H1 (cell line): ENCODE data around the gene NDUFV1. TPM values are rescaled to one million over a fixed set of nuclear protein-coding genes. Genes with fewer than 3 reads are reported as not detected.

Experiments used
- CTCF ChIA-PET: fragments of 300-600 bp; sonication (Branson Sonifier 250); formaldehyde crosslinking; loops from one replicate; lab custom pipeline; 2021; ENCODE audit not compliant: partially characterized antibody; lab: Charles Lee
- POLR2A ChIA-PET: fragments of 300-600 bp; sonication (Branson Sonifier 250); formaldehyde crosslinking; loops from one replicate; lab custom pipeline; 2021; ENCODE audit warnings: inconsistent platforms; ENCODE audit not compliant: partially characterized antibody; lab: Charles Lee
- DNase-seq, 2 experiments: peaks; one replicate each; pipeline versions ENCODE4 v3.0.0 to v3.0.0-alpha.2; 2010 to 2022; ENCODE audit warnings: low spot score in 2 of 2, low read depth in 1 of 2, mixed read lengths in 1 of 2
- FAIRE-seq: peaks from 2 replicates; lab custom pipeline; 2011; peaks lifted over from hg19 to GRCh38; lab: Jason Lieb, UNC
- H2AFZ ChIP-seq: 2 replicates; pipeline ENCODE4 v1.8.1; 2012; ENCODE audit warnings: low read length, inconsistent platforms
- H2AK5ac ChIP-seq: 2 replicates; pipeline ENCODE4 v1.6.1; 2013; ENCODE audit warnings: low read depth, low read length
- H2BK120ac ChIP-seq: replicated peaks from 2 replicates; pipeline ENCODE3; 2013; ENCODE audit warnings: low read depth, low read length, inconsistent platforms
- H2BK12ac ChIP-seq: 2 replicates; pipeline ENCODE4 v1.6.1; 2013; ENCODE audit warnings: low read depth, low read length
- H2BK15ac ChIP-seq: 2 replicates; pipeline ENCODE4 v1.6.1; 2013; ENCODE audit warnings: low read length
- H2BK20ac ChIP-seq: 2 replicates; pipeline ENCODE4 v1.6.1; 2013; ENCODE audit warnings: low read length
- H2BK5ac ChIP-seq: 2 replicates; pipeline ENCODE4 v1.6.1; 2013; ENCODE audit warnings: low read depth, low read length
- H3K14ac ChIP-seq: 2 replicates; pipeline ENCODE4 v1.6.1; 2013; ENCODE audit warnings: inconsistent platforms; ENCODE audit not compliant: insufficient read length
- H3K18ac ChIP-seq: 2 replicates; pipeline ENCODE4 v1.6.1; 2013; ENCODE audit warnings: low read length; ENCODE audit errors: extremely low read depth
- H3K23ac ChIP-seq: 2 replicates; pipeline ENCODE4 v1.6.1; 2013; ENCODE audit warnings: inconsistent platforms; ENCODE audit not compliant: insufficient read length
- H3K23me2 ChIP-seq: 2 replicates; pipeline ENCODE4 v1.6.1; 2013; ENCODE audit warnings: low read depth, low read length
- H3K27ac ChIP-seq: 2 replicates; pipeline ENCODE4 v1.6.1; 2011; ENCODE audit warnings: low read depth, low read length, inconsistent platforms
- H3K27me3 ChIP-seq, 4 experiments: replicated peaks in 1 of 4; 1 replicate in 1 of 4; 2 replicates in 3 of 4; pipeline versions ENCODE4 v1.6.1 to v1.8.1; 2011 to 2013; ENCODE audit warnings: low read length in 3 of 4, mild to moderate bottlenecking in 3 of 4, inconsistent platforms in 2 of 4, mixed read lengths in 2 of 4, moderate library complexity in 1 of 4; ENCODE audit not compliant: control insufficient read depth in 3 of 4, insufficient read depth in 3 of 4; ENCODE audit errors: extremely low read depth in 1 of 4
- H3K36me3 ChIP-seq, 4 experiments: 2 replicates each; pipeline versions ENCODE4 v1.6.1 to v1.8.1; 2011 to 2013; ENCODE audit warnings: mild to moderate bottlenecking in 4 of 4, low read length in 3 of 4, moderate library complexity in 2 of 4, control low read depth in 1 of 4, inconsistent platforms in 1 of 4; ENCODE audit not compliant: insufficient read depth in 4 of 4, control insufficient read depth in 2 of 4
- H3K4ac ChIP-seq: replicated peaks from 2 replicates; pipeline ENCODE3; 2013; ENCODE audit warnings: low read length, low read depth, mixed read lengths, inconsistent platforms; ENCODE audit not compliant: insufficient read length
- H3K4me1 ChIP-seq, 4 experiments: replicated peaks in 1 of 4; 1 replicate in 1 of 4; 2 replicates in 3 of 4; pipeline versions ENCODE4 v1.6.1 to v1.8.1; 2011 to 2013; ENCODE audit warnings: low read length in 3 of 4, inconsistent platforms in 2 of 4, mixed read lengths in 1 of 4; ENCODE audit not compliant: insufficient read depth in 4 of 4, control insufficient read depth in 3 of 4
- H3K4me2 ChIP-seq, 2 experiments: 2 replicates each; pipeline versions ENCODE4 v1.6.1 to v1.8.1; 2011 to 2013; ENCODE audit warnings: low read depth in 2 of 2, low read length in 2 of 2, control low read depth in 1 of 2, inconsistent platforms in 1 of 2, mild to moderate bottlenecking in 1 of 2; ENCODE audit not compliant: insufficient read depth in 1 of 2
- H3K4me3 ChIP-seq, 4 experiments: fragments of 200-600, 300-600 bp in 1 of 4; sonication (generic), shearing (Covaris generic), sonication (Bioruptor Twin) in 1 of 4; 2 replicates each; pipeline versions ENCODE4 v1.5.1 to v1.8.1; 2011 to 2016; ENCODE audit warnings: low read length in 4 of 4, low read depth in 3 of 4, control low read depth in 2 of 4, inconsistent platforms in 2 of 4, mild to moderate bottlenecking in 2 of 4, mixed read lengths in 1 of 4, moderate library complexity in 1 of 4; ENCODE audit not compliant: insufficient read depth in 2 of 4; ENCODE audit errors: extremely low read depth in 1 of 4
- H3K56ac ChIP-seq: replicated peaks from 2 replicates; pipeline ENCODE3; 2013; ENCODE audit warnings: low read depth, mild to moderate bottlenecking, mixed read lengths, low read length, inconsistent platforms; ENCODE audit not compliant: insufficient read length
- H3K79me1 ChIP-seq: 2 replicates; pipeline ENCODE4 v1.6.1; 2013; ENCODE audit warnings: low read depth, low read length, control low read depth
- H3K79me2 ChIP-seq, 2 experiments: 2 replicates each; pipeline versions ENCODE4 v1.6.1 to v1.8.1; 2012 to 2013; ENCODE audit warnings: low read length in 2 of 2, mild to moderate bottlenecking in 2 of 2, inconsistent platforms in 1 of 2; ENCODE audit not compliant: insufficient read depth in 2 of 2, control insufficient read depth in 1 of 2
- H3K9ac ChIP-seq, 4 experiments: replicated peaks in 1 of 4; 1 replicate in 1 of 4; 2 replicates in 3 of 4; pipeline versions ENCODE4 v1.6.1 to v1.8.1; 2011 to 2013; ENCODE audit warnings: low read depth in 3 of 4, low read length in 3 of 4, control low read depth in 2 of 4, mild to moderate bottlenecking in 2 of 4, moderate library complexity in 2 of 4, inconsistent platforms in 1 of 4; ENCODE audit errors: extremely low read depth in 1 of 4
- H3K9me3 ChIP-seq, 2 experiments: 2 replicates each; pipeline versions ENCODE4 v1.6.1 to v1.8.1; 2012 to 2013; ENCODE audit warnings: mild to moderate bottlenecking in 2 of 2, moderate library complexity in 2 of 2, control low read depth in 1 of 2, inconsistent platforms in 1 of 2, low read depth in 1 of 2, low read length in 1 of 2, mixed read lengths in 1 of 2; ENCODE audit not compliant: insufficient read depth in 2 of 2
- H4K20me1 ChIP-seq, 2 experiments: replicated peaks in 1 of 2; 2 replicates each; pipeline versions ENCODE3 to v1.8.1; 2011 to 2013; ENCODE audit warnings: inconsistent platforms in 2 of 2, low read length in 2 of 2, mild to moderate bottlenecking in 1 of 2; ENCODE audit not compliant: insufficient read depth in 2 of 2, control insufficient read depth in 1 of 2
- H4K5ac ChIP-seq: 2 replicates; pipeline ENCODE4 v1.6.1; 2013; ENCODE audit warnings: low read length, low read depth, mixed read lengths, inconsistent platforms; ENCODE audit not compliant: insufficient read length
- H4K8ac ChIP-seq: 2 replicates; pipeline ENCODE4 v1.8.0; 2013; ENCODE audit warnings: mild to moderate bottlenecking, moderate library complexity, low read length, inconsistent platforms; ENCODE audit not compliant: insufficient read depth; ENCODE audit errors: extremely low read depth
- H4K91ac ChIP-seq: replicated peaks from 2 replicates; pipeline ENCODE3; 2013; ENCODE audit warnings: low read length, mixed read lengths, inconsistent platforms; ENCODE audit not compliant: insufficient read length
- CEBPB ChIP-seq: IDR thresholded peaks from 2 replicates; pipeline ENCODE4 v1.6.1; 2012; ENCODE audit warnings: low read depth, low read length
- CTBP2 ChIP-seq: IDR thresholded peaks from 2 replicates; pipeline ENCODE4 v1.7.0; 2011; ENCODE audit warnings: borderline replicate concordance, mild to moderate bottlenecking, moderate library complexity, mixed read lengths, low read length; ENCODE audit not compliant: insufficient read depth, insufficient read length
- HDAC2 ChIP-seq, 2 experiments: fragments of 300-600 bp in 1 of 2; sonication (generic) in 1 of 2; IDR thresholded peaks; 2 replicates each; pipeline ENCODE4 v1.6.1; 2011 to 2012; ENCODE audit warnings: low read depth in 2 of 2, low read length in 2 of 2, mild to moderate bottlenecking in 2 of 2, moderate library complexity in 2 of 2, borderline replicate concordance in 1 of 2, inconsistent platforms in 1 of 2
- JUN ChIP-seq: IDR thresholded peaks from 2 replicates; pipeline ENCODE4 v1.6.1; 2011; ENCODE audit warnings: low read depth, mild to moderate bottlenecking, improper control_type of control experiment, low read length
- KDM1A ChIP-seq: fragments of 200-600, 300-600 bp; sonication (generic); IDR thresholded peaks from 2 replicates; pipeline ENCODE4 v1.7.1; 2016; ENCODE audit warnings: mild to moderate bottlenecking, low read length, borderline replicate concordance
- KDM5A ChIP-seq: fragments of 200-600 bp; IDR thresholded peaks from 2 replicates; pipeline ENCODE4 v1.7.1; 2012; ENCODE audit warnings: mild to moderate bottlenecking, low read length, inconsistent platforms, mixed read lengths
- PHF8 ChIP-seq: fragments of 200-600 bp; sonication (generic); conservative IDR thresholded peaks from 2 replicates; pipeline ENCODE4 v1.7.1; 2012; ENCODE audit warnings: low read depth, mild to moderate bottlenecking, inconsistent platforms, low read length, moderate library complexity
- RAD21 ChIP-seq, 2 experiments: IDR thresholded peaks in 1 of 2; conservative IDR thresholded peaks in 1 of 2; 2 replicates each; pipeline ENCODE4 v1.6.1; 2011; ENCODE audit warnings: low read depth in 2 of 2, low read length in 2 of 2, improper control_type of control experiment in 1 of 2, inconsistent platforms in 1 of 2, mild to moderate bottlenecking in 1 of 2, moderate library complexity in 1 of 2
- RBBP5 ChIP-seq: IDR thresholded peaks from 2 replicates; pipeline ENCODE4 v1.7.1; 2012; ENCODE audit warnings: low read depth, mild to moderate bottlenecking, inconsistent platforms, low read length, moderate library complexity, borderline replicate concordance
- RXRA ChIP-seq: IDR thresholded peaks from 2 replicates; pipeline ENCODE4 v1.6.1; 2011; ENCODE audit warnings: low read depth, mild to moderate bottlenecking, low read length, moderate library complexity; ENCODE audit not compliant: insufficient read depth
- SP1 ChIP-seq: IDR thresholded peaks from 2 replicates; pipeline ENCODE4 v1.6.1; 2011; ENCODE audit warnings: low read depth, low read length
- TAF7 ChIP-seq: optimal IDR thresholded peaks from 2 replicates; pipeline ENCODE3; 2011; ENCODE audit warnings: low read depth, mild to moderate bottlenecking, inconsistent platforms, low read length, moderate library complexity, borderline replicate concordance
- WGBS, 2 experiments: shearing (Covaris generic) in 1 of 2; methylation state at CpG; one replicate each; pipeline versions ENCODE4 v1.1.6 to v1.1.7; 2013 to 2015; ENCODE audit warnings: low lambda C conversion rate in 2 of 2, mixed read lengths in 2 of 2, inconsistent platforms in 1 of 2, low coverage in 1 of 2, missing lambda C conversion rate in 1 of 2; ENCODE audit not compliant: insufficient replicate concordance in 2 of 2, insufficient coverage in 1 of 2, insufficient read length in 1 of 2; ENCODE audit errors: extremely low coverage in 1 of 2, missing lambda C conversion rate in 1 of 2; 5-methylcytosine and 5-hydroxymethylcytosine counted together
- polyA plus RNA-seq, 7 experiments: library from polyadenylated mRNA; depleted of rRNA in 3 of 7; stranded (reverse) in 5 of 7; unstranded in 2 of 7; fragments of >200 nt in 5 of 7; fragments of 200-250 nt in 2 of 7; gene quantifications; 1 replicate in 5 of 7; 2 replicates in 1 of 7; 4 replicates in 1 of 7; pipeline versions ENCODE4 v1.2.1 to v1.2.3, GENCODE V29; 2011 to 2013; ENCODE audit warnings: missing spikeins in 2 of 7, mixed read lengths in 2 of 7
- total RNA-seq: library from RNA; stranded (reverse); fragmentation: NEBNext Ultra II Directional; extraction: Animal tissue kit (Norgen Biotek cat#: 25700); gene quantifications from 2 replicates; pipeline ENCODE4 v1.2.1, GENCODE V29; 2021

NDUFV1 gene
- total and polyA plus RNA-seq, 2 of the 8 experiments (the other 6 are each of a cell fraction or from before 2014, with no cell fraction given): 125 to 131 TPM

- no peak overlapping the region for H3K56ac ChIP-seq
- WGBS, 2 experiments: 82% methylated on average over 3 of the region's 3 CpGs; no CpG with 5 or more reads in 1 of the 2 experiments
- no peak overlapping the region for H2AFZ ChIP-seq
- ChIA-PET CTCF (interaction anchor here (0.7 to 3.2 kb wide), 4 partner anchors 17 to 246 kb away, joined by 3 to 14 read pairs (median 4); no protein-coding TSS in a partner anchor), POLR2A (interaction anchor here (1.7 to 6.1 kb wide), 2 partner anchors 10 to 34 kb away, joined by 3 to 71 read pairs; partner anchors contain the start of gene GSTP1)
- H4K8ac ChIP-seq: no peak overlapping the region
- H3K4me2 ChIP-seq: no peak overlapping the region
- no peak overlapping the region for H2BK120ac ChIP-seq
- no peak overlapping the region for H3K23ac ChIP-seq
- no peaks in the 10 kb centered on the region for H4K20me1 ChIP-seq
- H2BK5ac ChIP-seq: no peak overlapping the region
- no peak overlapping the region for H2BK20ac ChIP-seq
- no peak overlapping the region for H3K4ac ChIP-seq
- no peak overlapping the region for H3K4me3 ChIP-seq
- no peak overlapping the region for H4K91ac ChIP-seq
- no peaks in the 10 kb centered on the region for H3K23me2 ChIP-seq
- no peaks in the 10 kb centered on the region; a peak in 1 of 7 replicates for H3K27me3 ChIP-seq
- FAIRE-seq: no peak
- no peak for TF ChIP-seq CEBPB
- no peak for TF ChIP-seq RXRA
- no peak for TF ChIP-seq RAD21 (IDR thresholded peaks at IDR 0.05 in 1 of 2, conservative IDR thresholded peaks at IDR 0.05 in 1 of 2; ENCODE audit: low read depth in 2 of 2, low read length in 2 of 2)
- no peak for TF ChIP-seq CTBP2
- no peak for TF ChIP-seq HDAC2 (IDR thresholded peaks at IDR 0.05; ENCODE audit: borderline replicate concordance in 1 of 2, low read depth in 2 of 2, low read length in 2 of 2)
- no peak for TF ChIP-seq TAF7
- no peak for TF ChIP-seq KDM5A
- TF ChIP-seq PHF8: no peak
- no peak for TF ChIP-seq KDM1A
- TF ChIP-seq SP1: no peak
- TF ChIP-seq RBBP5: no peak
- no peak for TF ChIP-seq JUN
- TF ChIP-seq, all 59 proteins: peak for 0
- no peaks in the 10 kb centered on the region for H3K79me1 ChIP-seq
- no peak overlapping the region for H2BK15ac ChIP-seq
- no peak overlapping the region for H3K18ac ChIP-seq
- DNase-seq: no peak
- H3K36me3 ChIP-seq: no peaks in the 10 kb centered on the region
- H3K4me1 ChIP-seq: peaks cover 0 to 3% (median 1%) of the 10 kb centered on the region in 4 experiments; a peak in 1 of 7 replicates
- H3K9me3 ChIP-seq: peaks cover 5 to 10% of the 10 kb centered on the region in 2 experiments; a peak in 3 of 4 replicates
- H3K27ac ChIP-seq: no peak overlapping the region
- H3K14ac ChIP-seq: no peak overlapping the region
- no peak overlapping the region for H4K5ac ChIP-seq
- no peaks in the 10 kb centered on the region for H3K79me2 ChIP-seq
- no peak overlapping the region for H2AK5ac ChIP-seq
- H2BK12ac ChIP-seq: no peak overlapping the region
- no peak overlapping the region for H3K9ac ChIP-seq
These were observed 12.3 kb upstream of the NDUFV1 start for GRCh38 chr11:67594480-67594879.
